ENCODE data around the gene MAPK1.

DNA sequence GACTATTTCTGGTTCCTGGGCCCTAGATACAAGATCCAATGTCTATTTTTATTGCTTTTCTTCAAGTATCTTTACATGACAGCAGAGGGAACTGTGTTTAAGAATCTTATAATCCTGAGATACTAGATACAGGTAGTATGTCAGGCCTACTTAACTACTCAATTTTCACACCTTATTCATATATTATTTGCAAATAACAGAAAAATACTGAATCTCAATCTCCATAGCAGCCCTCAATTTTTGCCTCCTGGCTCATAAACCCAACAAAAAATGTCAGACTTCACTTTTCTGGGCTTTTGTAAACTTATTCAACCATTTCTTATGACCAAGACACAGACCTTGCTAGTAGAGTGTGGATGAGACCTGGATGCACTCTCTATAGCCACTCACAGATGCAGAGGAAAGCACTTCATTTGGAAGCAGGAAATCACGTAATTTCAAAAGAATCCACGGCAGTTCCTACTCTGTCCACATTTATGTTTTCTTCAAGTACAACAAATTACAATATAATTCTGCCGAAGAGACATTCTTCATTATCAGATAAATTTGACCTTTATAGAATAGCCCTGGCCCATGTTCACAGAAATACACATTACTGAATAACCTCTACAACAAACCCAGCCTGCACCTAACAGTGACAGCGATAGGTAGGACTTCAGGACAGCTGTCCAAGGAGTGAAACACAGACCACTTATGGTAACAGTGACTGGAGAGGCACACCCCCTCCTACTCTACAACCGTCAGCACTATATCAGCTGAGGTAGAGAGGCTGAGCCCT is 69.8 kb downstream of the MAPK1 start:
- no peak for TF ChIP-seq POLR2AphosphoS5 (IDR thresholded peaks at IDR 0.05)
- no peak for TF ChIP-seq POLR2A (IDR thresholded peaks at IDR 0.05; ENCODE audit: low read depth)
- TF ChIP-seq EP300 (IDR thresholded peaks at IDR 0.05) = no peak

Measured in esophagus muscularis mucosa (tissue), 3 donors.